Heart left ventricle (tissue), 13 donors: Measurements from ENCODE around the gene ABHD1.

Experiments
- POLR2A ChIP-seq, 2 donors: fragments of 450-650 bp; IDR thresholded peaks; one replicate each; pipeline ENCODE4 v1.6.1; 2017; ENCODE audit warnings: antibody characterized with exemption in 2 of 2, mild to moderate bottlenecking in 2 of 2, moderate library complexity in 2 of 2
- TF ChIP-seq, protein P1 (sequence below), 12 donors: fragments of 200-600 bp; sonication (generic) in 4 of 12; IDR thresholded peaks; one replicate each; pipeline versions ENCODE4 v1.5.0 to v1.8.0; 2018 to 2022; ENCODE audit warnings: antibody characterized with exemption in 12 of 12, mild to moderate bottlenecking in 5 of 12
- donor health status: ischemic (EF 13 %, LVEDD 7.1; RV severe dilation, severe dysfunction).
- donor health status: DM: no; HTN: yes; CAD: no.
- donor health status: DM: no; HTN: no; CAD: no.
- donor health status: ischemic (EF 25% LVEDD 6.9; RV normal size, moderate dysfunction).
- donor health status: ischemic (EF 25% LVEDD 5.7; RV mildly dilated, moderate dysfunction).
- donor health status: ischemic (EF 35%, LVEDD 5.7; RV mildly dilated, moderate dysfunction).
- donor health status: nonischemic (EF 11% LVEDD 7.7; RV severe dilation, severe dysfunction).
- donor health status: DM: yes; HTN: yes; CAD: no.
- donor health status: PGD.
- donor health status: ischemic (EF 29% LVEDD 5.4; RV normal size, mild dysfunction).
- donor health status: nonischemic (EF 23%, LVEDD 6.1; RV moderate dilation, normal function).

DNA sequence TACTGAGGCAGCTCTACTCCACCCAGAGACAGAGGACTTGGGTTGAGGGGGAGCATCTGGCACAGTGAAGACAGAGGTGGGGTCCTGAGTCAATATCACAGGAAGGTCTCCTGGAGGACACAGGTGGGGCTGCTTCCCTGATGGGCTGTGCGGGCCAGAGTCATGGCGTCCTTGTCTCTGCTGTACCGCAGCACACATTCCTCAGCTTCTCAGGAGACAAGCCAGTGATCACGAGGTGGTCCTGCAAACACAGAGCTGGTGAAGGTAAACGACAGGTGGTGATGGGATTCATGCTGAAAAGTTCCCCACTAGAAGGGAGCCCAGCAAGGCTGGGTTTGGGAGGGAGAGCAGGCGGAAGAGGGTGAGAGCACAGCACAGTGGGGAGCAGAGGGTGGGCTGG is 34.9 kb downstream of the ABHD1 start:
- TF ChIP-seq, protein P1, sequence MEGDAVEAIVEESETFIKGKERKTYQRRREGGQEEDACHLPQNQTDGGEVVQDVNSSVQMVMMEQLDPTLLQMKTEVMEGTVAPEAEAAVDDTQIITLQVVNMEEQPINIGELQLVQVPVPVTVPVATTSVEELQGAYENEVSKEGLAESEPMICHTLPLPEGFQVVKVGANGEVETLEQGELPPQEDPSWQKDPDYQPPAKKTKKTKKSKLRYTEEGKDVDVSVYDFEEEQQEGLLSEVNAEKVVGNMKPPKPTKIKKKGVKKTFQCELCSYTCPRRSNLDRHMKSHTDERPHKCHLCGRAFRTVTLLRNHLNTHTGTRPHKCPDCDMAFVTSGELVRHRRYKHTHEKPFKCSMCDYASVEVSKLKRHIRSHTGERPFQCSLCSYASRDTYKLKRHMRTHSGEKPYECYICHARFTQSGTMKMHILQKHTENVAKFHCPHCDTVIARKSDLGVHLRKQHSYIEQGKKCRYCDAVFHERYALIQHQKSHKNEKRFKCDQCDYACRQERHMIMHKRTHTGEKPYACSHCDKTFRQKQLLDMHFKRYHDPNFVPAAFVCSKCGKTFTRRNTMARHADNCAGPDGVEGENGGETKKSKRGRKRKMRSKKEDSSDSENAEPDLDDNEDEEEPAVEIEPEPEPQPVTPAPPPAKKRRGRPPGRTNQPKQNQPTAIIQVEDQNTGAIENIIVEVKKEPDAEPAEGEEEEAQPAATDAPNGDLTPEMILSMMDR (IDR thresholded peaks at IDR 0.05) = no peak
- no peak for TF ChIP-seq POLR2A (IDR thresholded peaks at IDR 0.05)
